Choroid plexus epithelial cell (primary cell): Measurements from ENCODE around the gene NUBP1.
A peak's percentile ranks its signal among the peaks of the same experiment; 100 is the strongest.

Source experiments
- DNase-seq: peaks from one replicate; pipeline ENCODE4 v3.0.0-alpha.2; 2010; ENCODE audit warnings: low read depth
- H3K4me3 ChIP-seq: 2 replicates; pipeline ENCODE4 v1.5.1; 2011; ENCODE audit warnings: low read depth, mild to moderate bottlenecking, control low read depth, low read length, moderate library complexity
- TF ChIP-seq, protein P1 (sequence below): conservative IDR thresholded peaks from 2 replicates; pipeline ENCODE4 v1.5.1; 2011; ENCODE audit warnings: low read depth, mild to moderate bottlenecking, control low read depth, inconsistent platforms, low read length, moderate library complexity

Gene NUBP1

DNA sequence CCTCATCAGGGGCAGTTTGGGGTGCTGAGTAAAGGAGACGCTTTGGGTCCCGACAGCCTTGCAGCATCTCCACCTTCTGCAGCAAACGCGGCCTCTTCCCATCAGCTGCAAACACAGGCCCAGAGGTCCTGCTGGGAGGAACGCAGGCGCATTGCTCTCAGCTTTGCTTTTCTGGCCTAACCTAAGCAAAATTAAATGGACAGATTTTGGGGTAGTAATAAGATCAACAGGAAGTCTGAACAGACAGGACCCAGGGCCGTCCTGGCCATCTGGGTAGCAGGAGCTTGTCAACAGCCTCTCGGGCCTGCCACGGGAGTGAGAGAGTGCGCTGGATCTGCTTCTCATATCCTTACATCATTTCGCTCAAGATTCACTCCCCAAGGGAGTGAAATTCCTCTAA is 7.2 kb downstream of the NUBP1 start:
- no peak for DNase-seq
- TF ChIP-seq, protein P1, sequence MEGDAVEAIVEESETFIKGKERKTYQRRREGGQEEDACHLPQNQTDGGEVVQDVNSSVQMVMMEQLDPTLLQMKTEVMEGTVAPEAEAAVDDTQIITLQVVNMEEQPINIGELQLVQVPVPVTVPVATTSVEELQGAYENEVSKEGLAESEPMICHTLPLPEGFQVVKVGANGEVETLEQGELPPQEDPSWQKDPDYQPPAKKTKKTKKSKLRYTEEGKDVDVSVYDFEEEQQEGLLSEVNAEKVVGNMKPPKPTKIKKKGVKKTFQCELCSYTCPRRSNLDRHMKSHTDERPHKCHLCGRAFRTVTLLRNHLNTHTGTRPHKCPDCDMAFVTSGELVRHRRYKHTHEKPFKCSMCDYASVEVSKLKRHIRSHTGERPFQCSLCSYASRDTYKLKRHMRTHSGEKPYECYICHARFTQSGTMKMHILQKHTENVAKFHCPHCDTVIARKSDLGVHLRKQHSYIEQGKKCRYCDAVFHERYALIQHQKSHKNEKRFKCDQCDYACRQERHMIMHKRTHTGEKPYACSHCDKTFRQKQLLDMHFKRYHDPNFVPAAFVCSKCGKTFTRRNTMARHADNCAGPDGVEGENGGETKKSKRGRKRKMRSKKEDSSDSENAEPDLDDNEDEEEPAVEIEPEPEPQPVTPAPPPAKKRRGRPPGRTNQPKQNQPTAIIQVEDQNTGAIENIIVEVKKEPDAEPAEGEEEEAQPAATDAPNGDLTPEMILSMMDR, result no peak

DNA sequence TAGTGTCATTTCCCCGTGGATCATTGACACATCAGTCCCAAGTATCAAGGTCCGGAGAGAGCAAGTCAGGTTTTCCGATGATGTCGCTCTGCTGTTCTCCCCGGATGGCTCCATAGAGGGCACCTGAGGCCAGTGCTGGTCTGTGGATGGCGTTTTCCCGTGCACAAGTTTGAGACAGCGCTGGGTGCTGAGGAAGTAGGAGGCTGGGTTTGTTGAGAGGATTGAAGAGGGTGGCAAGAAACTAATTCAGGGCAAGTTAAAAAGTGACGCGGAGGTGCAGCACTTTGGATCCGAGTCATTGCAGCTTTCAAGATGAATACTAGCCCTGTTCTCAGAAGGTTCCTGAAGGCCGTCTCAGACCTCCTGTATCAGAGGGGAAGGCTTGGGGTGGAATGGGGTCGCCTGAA is 7.7 kb downstream of the NUBP1 start:
- DNase-seq, result no peak
- TF ChIP-seq, protein P1, result no peak
- no peak overlapping the region for H3K4me3 ChIP-seq

More for the DNA sequence above, 7.2 kb downstream of the NUBP1 start:
- no peak overlapping the region for H3K4me3 ChIP-seq

DNA sequence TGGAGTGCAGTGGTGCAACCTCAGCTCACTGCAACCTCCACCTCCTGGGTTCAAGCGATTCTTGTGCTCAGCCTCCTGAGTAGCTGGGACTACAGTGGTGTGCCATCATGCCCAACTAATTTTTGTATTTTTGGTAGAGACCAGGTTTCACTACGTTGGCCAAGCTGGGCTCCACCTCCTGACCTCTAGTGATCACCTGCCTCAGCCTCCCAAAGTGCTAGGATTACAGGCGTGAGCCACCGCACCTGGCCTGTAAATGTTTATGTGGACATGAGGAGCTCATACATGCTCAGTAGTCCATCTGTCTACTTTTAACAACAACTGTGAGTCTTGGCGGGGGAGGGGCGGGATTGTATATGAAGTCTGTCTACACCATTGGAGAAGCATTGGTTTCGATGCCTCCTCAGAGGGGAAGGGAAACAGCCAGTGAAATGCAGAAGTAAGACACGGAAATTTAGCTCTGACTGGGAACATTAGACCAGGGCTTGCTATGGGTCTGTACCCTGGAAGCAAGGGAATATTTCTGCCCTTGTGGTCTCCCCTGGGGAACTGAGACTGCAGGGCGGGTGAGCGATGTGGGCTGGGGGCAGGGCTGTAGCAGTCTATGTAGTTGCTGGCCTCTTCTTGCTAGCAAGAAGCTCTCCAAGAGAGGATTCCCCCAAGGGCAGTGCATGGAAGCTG is 9.3 kb downstream of the NUBP1 start:
- no peak for DNase-seq
- TF ChIP-seq, protein P1, result no peak
- no peak overlapping the region for H3K4me3 ChIP-seq

DNA sequence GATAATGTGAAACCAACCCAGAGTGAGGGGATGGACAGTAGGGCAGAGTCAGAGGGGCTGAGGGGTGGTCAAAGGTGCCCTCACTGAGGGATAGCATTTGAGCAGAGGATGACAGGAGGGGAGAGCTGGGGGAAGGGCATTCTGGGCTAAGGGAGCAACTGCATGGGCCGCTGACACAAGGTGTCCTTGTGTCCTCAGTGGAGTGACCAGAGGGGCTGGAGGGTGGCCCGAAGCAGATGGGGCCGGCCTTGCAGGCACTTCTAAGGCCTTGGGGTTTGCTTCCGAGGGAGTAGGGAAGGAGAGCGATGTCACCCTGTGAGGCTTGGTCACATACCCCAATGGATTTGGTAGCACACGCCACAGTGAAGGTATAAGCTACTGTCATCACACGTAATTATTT is 10.0 kb downstream of the NUBP1 start:
- TF ChIP-seq, protein P1, result no peak
- no peak for DNase-seq
- H3K4me3 ChIP-seq, result no peak overlapping the region

DNA sequence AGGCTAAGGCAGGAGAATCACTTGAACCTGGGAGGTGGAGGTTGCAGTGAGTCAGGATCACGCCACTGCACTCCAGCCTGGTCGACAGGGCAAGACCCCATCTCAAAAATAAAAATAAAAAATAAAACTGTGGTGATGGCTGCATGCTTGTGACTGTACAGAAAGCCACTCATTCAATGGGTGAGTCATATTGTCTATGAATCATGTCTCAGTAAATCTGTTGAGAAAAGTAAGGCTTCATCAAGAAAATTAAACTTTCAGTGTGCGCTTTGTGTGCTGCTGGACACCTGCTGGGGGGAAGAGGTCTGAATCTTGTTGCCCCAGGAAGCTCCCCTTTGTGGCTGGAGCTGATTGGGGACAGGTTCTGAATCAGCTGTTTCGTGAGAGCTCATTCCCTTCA is 11.3 kb downstream of the NUBP1 start:
- peak; percentile 65 for DNase-seq
- no peak overlapping the region for H3K4me3 ChIP-seq
- TF ChIP-seq, protein P1, result no peak

DNA sequence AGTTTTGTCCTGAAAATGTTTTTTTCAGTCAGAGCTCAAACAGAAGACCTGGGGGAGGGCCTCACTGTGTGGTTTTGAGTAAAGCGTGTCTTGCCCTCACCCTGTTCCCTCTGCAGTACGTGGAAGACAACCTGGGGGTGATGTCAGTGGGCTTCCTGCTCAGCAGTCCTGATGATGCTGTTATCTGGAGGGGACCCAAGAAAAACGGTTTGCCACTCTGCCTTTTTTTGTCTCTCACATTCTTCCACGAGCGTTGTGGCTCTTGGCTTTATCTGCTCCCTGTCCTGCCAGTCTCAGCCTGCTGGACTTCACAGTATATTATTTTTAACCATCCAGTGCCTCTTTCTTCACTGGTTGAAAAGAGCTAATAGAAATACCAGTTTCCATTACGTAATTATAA is 12.9 kb downstream of the NUBP1 start:
- TF ChIP-seq, protein P1, result no peak
- peak; percentile 56 for DNase-seq
- no peak overlapping the region for H3K4me3 ChIP-seq

DNA sequence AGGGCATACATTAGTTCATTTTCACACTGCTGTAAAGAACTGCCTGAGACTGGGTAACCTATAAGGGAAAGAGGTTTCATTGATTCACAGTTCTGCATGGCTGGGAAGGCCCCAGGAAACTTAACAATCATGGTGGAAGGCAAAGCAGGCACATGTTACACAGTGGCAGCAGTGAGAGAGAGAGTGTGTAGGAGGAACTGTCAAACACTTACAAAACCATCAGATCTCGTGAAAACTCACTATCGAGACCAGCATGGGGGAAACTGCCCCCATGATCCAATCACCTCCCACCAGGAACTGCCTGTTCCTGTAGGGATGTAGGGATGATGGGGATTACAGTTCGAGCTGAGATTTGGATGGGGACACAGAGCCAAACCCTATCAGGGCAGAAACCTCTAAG is 17.2 kb downstream of the NUBP1 start:
- no peak overlapping the region for H3K4me3 ChIP-seq
- DNase-seq, result no peak
- TF ChIP-seq, protein P1, result no peak
